ENCODE measurements around the gene SH2D3A.
"Not testable (repeated sequence)": the region's sequence is repeated elsewhere in the genome, so short reads cannot be mapped to it uniquely, and the experiment has no call there.

The SH2D3A gene

DNA sequence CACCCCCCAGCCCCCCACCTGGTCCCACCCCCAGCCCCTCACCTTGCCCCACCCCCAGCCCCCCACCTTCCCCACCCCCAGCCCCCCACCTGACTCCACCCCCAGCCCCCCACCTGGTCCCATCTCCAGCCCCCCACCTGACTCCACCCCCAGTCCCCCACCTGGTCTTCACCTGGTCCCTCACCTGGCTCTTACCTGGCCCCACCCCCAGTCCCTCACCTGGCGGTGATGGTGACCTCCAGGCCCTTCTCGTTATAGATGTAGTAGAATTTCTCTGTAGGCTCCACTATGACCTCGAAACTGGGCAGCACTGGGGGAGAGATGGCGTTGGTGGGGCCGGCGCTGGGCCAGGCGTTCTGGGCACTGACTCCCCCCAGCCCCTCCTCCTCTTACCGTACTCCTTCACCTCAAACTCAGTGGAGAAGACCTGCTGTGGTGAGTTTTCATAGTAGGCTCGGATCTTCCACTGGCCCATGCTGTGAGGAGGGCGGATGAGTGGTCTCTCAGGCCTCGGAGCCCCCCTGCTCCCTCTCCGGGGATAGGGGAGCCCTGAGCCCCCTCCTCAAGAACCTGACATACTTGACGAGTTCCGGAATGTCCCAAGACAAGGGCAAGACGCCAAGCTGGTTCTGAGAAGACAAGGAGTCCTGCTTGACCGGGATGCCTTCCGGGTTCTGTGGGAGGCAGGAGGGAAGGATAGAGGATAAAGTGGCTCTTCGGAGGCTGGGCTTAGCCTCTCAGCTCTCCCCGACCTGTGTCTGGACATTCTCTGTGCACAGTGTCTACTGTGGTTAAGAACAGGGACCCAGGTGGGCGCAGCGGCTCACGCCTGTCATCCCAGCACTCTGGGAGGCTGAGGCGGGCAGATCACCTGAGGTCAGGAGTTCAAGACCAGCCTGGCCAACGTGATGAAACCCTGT lies 53.2 kb downstream of the SH2D3A start:
- no peak for DNase-seq (ENCODE audit: low read depth, low spot score)
- H3K4me3 ChIP-seq (ENCODE audit: low read length) = no peak overlapping the region

DNA sequence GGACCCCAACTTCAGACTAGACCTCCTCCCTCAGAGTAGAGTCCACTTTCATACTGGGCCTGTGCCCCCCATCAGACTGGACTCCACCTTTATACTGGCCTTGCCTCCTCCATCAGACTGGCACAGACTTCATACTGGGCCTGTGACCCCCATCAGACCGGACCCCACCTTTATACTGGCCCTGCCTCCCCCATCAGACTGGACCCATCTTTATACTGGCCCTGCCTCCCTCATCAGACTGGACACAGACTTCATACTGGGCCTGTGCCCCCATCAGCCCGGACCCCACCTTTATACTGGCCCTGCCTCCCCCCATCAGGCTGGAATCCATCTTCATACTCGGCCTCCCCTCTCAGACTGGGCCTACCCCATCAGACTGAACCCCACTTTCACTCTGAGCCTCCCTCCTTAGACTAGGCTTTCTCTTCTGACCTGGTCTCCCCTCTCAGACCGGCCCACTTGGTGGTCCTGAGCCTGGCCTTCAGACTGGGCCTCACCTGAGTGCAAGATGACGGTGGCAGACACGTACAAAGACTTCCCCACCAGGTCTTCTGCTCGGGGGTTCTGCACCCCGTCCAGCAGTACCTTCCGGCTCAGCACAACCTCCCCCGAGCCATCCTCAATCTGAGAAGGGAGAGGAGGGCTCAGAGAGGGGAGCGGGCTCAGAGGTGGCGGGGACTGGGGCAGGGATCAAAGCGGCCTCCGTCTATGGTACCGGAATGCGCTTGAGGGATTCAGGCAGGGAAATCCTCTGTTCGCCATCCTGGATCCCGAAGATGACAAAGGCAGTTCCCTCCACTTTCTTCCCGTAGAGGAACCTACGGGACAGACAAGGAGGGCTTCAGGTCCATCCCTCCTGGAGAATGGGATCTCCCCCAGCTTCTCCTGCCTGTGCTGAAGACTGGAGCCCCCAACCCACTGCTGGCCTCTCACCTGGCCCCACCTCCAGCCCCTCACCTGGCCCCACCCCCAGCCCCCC lies 54.3 kb downstream of the SH2D3A start:
- DNase-seq (ENCODE audit: low read depth, low spot score) = no peak
- H3K4me3 ChIP-seq (ENCODE audit: low read length) = no peak overlapping the region

DNA sequence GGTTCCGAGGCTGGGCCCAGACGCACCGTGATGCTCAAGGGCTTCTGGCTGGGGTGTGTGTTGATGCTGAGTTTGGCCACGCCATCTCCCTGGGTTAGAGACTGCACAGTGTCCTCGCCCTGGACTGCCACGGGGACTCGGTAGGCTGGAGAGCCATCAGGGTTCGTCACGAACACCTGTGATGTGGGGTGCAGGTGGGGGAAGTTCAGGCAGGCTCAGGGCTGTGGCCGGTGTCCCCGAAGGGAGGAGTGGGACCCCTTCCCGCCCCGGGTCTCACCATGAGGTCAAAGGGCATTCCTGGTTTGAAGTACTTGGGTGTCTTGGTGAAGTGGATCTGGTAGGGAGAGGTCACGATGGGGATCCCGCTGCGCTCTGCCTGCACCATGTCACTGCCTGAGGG lies 55.0 kb downstream of the SH2D3A start:
- no peak for DNase-seq (ENCODE audit: low read depth, low spot score)
- H3K4me3 ChIP-seq (ENCODE audit: low read length) = no peak overlapping the region

DNA sequence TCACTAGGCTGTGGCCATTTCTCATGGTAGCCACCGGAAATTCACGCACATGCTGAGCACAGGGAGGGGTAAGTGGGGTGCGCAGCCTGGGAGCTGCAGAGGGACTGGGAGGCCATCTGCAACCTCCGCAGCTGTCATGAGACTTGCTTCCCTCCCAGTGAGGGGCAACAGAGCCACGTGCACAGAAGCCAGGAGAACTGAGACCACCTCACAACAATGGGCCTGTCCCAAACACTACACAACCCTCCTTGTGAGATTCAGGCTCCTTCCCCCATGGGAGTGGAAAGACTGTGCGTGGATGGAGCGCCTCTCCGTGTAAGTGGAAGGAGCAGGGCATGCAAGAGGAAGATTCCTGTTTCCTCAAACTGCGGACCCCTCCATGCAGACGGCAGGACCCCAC lies 55.6 kb downstream of the SH2D3A start:
- H3K4me3 ChIP-seq (ENCODE audit: low read length) = no peak overlapping the region
- no peak for DNase-seq (ENCODE audit: low read depth, low spot score)

DNA sequence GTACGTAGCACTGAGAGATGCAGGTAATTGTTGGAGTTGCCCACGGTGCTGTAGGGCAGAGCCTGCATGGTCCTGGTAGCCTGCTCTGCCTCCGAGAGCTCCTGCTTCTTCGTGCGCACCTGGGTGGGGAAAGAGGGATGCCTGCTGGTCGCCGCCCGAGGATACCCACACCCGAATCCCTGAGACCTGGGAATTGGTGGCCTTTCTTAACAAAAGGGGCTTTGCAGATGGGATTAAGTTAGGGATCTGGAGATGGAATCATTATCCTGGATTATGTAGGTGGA lies 56.2 kb downstream of the SH2D3A start:
- DNase-seq (ENCODE audit: low read depth, low spot score) = no peak
- H3K4me3 ChIP-seq (ENCODE audit: low read length) = no peak overlapping the region

DNA sequence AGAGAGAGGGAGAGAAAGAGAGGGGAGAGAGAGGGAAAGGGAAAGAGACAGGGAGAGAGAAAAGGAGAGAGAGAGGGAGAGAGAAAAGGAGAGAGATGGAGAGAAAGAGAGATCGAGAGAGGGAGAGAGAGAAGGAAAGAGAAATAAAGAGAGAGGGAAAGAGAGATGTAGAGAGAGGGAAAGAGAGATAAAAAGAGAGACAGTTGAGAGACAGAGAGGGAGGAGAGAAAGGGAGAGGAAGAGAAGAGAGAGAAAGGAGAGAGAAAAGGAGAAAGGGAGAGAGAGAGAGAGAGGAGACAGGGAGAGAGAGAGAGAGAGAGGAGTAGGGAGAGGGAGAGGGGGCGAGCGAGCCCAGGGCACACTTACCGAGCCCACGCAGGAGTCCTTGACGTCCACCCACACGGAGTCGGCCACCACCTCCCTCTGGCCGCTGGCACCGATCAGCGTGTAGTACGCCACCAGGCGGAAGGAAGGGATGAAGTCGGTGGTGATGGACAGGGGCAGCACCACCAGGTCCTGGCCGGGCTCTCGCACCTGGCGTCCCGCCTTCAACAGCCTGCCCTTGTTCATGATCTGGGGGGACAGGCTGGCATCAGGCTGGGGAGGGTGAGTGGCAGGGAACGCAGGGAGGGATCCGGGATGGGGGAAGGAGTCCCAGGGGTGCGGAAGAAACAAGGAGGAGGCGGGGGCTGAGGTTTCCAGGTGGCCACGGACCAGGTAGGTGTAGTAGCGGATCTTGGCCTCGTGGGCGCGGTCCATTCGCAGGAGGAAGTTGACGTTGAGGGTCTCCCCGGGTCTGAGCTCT lies 56.8 kb downstream of the SH2D3A start:
- DNase-seq (ENCODE audit: low read depth, low spot score) = no peak
- no peak overlapping the region for H3K4me3 ChIP-seq (ENCODE audit: low read length)

DNA sequence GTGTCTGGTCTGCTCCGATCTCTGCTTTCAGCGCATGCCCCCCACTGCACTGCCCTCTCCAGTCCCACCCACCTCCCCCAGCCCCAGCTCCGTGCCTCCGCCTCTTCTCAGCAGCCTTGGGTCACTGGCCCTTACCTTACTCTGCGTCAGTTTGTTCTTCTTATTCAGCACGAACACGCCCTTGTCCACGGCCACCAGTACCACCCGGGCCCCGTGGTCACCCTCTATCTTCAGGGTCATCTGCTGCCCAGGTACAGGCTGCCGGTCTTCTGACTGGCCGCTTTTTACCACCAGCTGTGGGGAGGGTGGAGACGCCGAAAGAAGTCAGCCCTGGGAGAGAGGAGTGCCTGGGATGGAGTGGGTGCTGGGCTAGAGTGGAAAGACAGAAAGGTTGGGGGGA lies 57.7 kb downstream of the SH2D3A start:
- H3K4me3 ChIP-seq (ENCODE audit: low read length) = no peak overlapping the region
- DNase-seq (ENCODE audit: low read depth, low spot score) = no peak

DNA sequence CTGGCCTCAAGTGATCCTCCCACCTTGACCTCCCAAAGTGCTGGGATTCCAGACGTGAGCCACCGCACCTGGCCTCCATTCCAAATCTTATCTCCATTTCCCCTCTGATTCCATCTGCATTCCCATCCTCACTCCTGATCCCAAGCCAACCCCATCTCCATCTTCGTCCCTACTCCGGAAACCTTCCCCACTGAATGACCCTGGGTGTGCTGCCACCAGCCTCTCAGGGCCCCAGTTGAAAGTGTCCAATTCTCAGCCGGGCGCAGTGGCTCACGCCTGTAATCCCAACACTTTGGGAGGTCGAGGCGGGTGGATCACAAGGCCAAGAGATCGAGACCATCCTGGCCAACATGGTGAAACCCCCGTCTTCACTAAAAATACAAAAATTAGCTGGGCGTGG lies 58.3 kb downstream of the SH2D3A start:
- not testable (repeated sequence) for H3K4me3 ChIP-seq (ENCODE audit: low read length); DNase-seq (ENCODE audit: low read depth, low spot score)

DNA sequence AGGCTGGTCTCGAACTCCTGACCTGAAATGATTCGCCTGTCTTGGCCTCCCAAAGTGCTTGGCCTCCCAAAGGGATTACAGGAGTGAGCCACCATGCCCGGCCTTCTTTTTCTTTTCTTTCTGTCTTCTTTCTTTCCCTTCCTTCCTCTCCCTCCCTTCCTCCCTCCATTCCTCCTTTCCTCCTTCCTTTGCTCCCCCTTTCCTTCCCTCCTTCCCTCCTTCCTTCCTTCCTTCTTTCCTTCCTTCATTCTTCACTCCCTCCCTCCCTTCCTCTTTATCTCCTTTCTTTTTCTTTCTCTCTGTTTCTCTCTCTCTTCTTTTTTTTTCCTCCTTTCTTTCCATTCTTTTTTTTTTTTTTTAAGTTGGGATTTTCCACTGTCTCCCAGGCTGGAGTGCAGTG lies 58.9 kb downstream of the SH2D3A start:
- H3K4me3 ChIP-seq (ENCODE audit: low read length) = no peak overlapping the region
- no peak for DNase-seq (ENCODE audit: low read depth, low spot score)

DNA sequence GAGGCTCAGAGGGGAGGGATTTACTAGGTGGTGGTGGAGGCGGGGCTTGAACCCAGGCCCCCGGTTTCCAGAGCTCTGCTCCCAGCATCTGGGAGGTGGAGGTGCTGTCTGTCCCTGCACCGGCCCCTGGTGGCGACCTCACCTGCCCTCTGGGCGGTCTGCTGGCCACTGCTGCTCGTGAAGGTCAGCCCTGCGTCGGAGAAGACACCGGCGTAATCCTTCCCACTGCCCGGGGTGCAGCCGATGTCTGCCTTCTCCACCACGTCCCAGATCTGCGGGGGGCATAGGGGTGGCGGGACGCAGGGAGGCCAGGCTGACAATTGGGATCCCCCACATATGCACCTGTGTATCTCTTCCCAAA lies 59.6 kb downstream of the SH2D3A start:
- H3K4me3 ChIP-seq (ENCODE audit: low read length) = no peak overlapping the region
- no peak for DNase-seq (ENCODE audit: low read depth, low spot score)

DNA sequence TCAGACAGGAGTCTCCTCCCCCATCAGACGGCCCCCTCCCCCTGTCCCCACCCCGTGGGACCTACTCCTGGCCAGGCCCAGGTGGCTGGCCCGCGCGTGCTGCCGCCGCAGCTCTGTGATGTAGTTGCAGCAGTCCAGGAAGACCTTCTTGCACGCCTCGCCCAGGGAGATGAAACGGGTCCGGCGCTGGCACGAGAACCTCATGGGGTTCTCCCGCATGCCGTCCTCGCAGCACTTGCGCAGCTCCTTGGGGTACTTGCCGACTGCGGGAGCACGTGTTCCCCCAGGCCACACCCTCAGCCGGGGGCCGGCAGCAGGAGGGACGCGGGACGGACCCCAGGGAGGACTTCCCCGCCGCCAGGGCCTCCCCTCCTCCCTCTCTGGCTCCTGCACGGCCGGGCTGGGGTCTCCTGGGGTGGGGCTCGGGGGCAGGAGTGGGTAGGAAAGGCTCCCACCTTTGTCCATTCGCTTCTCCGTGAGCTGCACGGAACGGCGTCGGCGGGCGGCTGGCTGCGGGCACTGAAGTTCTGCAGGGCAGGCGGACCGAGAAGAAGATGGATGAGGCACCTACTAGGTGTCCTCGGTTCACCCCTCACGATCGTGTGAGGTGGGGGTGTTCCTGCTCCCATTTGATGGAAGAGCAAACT lies 60.1 kb downstream of the SH2D3A start:
- H3K4me3 ChIP-seq (ENCODE audit: low read length) = no peak overlapping the region
- no peak for DNase-seq (ENCODE audit: low read depth, low spot score)

DNA sequence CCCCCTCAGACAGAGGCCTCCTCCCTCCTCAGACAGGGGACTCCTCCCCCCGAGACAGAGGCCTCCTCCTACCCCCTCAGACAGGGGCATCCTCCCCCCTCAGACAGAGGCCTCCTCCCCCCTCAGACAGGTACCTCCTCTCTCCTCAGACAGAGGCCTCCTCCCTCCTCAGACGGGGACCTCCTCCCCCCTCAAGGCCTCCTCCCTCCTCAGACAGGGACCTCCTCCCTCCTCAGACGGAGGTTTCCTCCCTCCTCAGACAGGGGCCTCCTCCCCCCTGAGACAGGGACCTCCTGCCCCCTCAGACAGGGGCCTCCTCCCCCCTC lies 60.6 kb downstream of the SH2D3A start:
- H3K4me3 ChIP-seq (ENCODE audit: low read length) = no peak overlapping the region
- no peak for DNase-seq (ENCODE audit: low read depth, low spot score)

DNA sequence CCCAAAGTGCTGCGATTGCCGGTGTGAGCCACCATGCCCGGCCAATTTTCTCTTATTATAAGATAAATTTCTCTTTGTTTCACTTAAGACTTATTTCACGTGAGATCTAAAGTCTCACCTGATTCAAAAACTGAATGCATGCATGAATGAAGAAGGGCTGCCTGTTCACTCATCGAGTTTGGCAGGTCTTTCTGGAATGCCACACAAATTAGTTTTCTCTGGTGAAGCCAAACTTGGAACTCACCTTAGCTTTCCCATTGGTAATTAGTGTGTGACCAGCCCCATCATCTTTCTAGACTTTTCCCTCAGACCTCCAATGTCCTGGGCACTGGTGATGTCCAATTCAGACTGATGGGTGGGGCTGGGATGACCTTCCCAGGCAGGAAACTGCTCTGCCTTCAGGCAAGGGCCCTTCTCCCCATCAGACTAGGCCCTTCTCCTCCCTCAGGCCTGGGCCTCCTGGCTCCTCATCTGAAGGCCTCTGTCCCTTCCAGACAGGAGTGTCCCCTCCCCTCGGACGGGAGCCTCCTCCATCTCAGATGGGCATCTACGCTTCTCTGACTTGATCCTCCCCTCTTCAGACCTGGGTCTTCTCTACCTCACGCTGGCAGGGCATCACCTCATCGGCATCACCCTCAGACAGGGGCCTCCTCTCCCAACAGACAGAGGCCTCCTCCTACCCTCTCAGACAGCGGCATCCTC lies 61.2 kb downstream of the SH2D3A start:
- H3K4me3 ChIP-seq (ENCODE audit: low read length) = no peak overlapping the region
- DNase-seq (ENCODE audit: low read depth, low spot score) = no peak

Data from Jurkat, Clone E6-1 (cell line).